HepG2 (cell line): ENCODE results near the gene TRIP4. TPM values are rescaled to one million over a fixed set of nuclear protein-coding genes. Genes with fewer than 3 reads are reported as not detected.

Source experiments
- JARID2 ChIP-seq: sonication (generic); formaldehyde crosslinking; IDR thresholded peaks from 2 replicates; pipeline ENCODE4 v1.8.1; 2023; ENCODE audit warnings: missing genetic modification reagents, inconsistent platforms; ENCODE audit not compliant: insufficient replicate concordance
- MTA1 ChIP-seq: sonication (generic); formaldehyde crosslinking; IDR thresholded peaks from 2 replicates; pipeline ENCODE4 v1.4.0; 2020; ENCODE audit warnings: missing genetic modification reagents, mild to moderate bottlenecking, borderline replicate concordance
- PLRG1 ChIP-seq: fragments of 450-650 bp; conservative IDR thresholded peaks from 2 replicates; pipeline ENCODE4 v1.6.1; 2016
- RARG ChIP-seq: sonication (generic); formaldehyde crosslinking; IDR thresholded peaks from 2 replicates; pipeline ENCODE4 v1.4.0; 2020; ENCODE audit warnings: low read depth, mild to moderate bottlenecking, missing genetic modification reagents
- RFX5 ChIP-seq: IDR thresholded peaks from 2 replicates; pipeline ENCODE4 v1.6.1; 2011; ENCODE audit warnings: low read depth, low read length, improper control_type of control experiment
- SMAD1 ChIP-seq: sonication (generic); formaldehyde crosslinking; IDR thresholded peaks from 2 replicates; pipeline ENCODE4 v1.4.0; 2020; ENCODE audit warnings: missing genetic modification reagents, low read depth, mild to moderate bottlenecking, borderline replicate concordance
- SRF ChIP-seq: IDR thresholded peaks from 2 replicates; pipeline ENCODE4 v1.6.1; 2011; ENCODE audit warnings: mild to moderate bottlenecking, low read depth, low read length, moderate library complexity
- ZNF20 ChIP-seq: sonication (generic); formaldehyde crosslinking; IDR thresholded peaks from 2 replicates; pipeline ENCODE4 v1.4.0; 2020; ENCODE audit warnings: mild to moderate bottlenecking, moderate library complexity, missing genetic modification reagents
- ZNF232 ChIP-seq: sonication (generic); formaldehyde crosslinking; IDR thresholded peaks from 2 replicates; pipeline ENCODE4 v1.4.0; 2020; ENCODE audit warnings: missing genetic modification reagents, borderline replicate concordance
- ZNF446 ChIP-seq: sonication (generic); formaldehyde crosslinking; IDR thresholded peaks from 2 replicates; pipeline ENCODE4 v1.5.0; 2020; ENCODE audit warnings: mild to moderate bottlenecking, missing genetic modification reagents
- polyA plus RNA-seq, 8 experiments: library from polyadenylated mRNA; depleted of rRNA in 3 of 8; stranded (reverse) in 7 of 8; unstranded in 1 of 8; fragments of >200 nt; fragmentation: Illumina TruSeq in 4 of 8; extraction: Trizol in 4 of 8; gene quantifications; 2 replicates each; pipeline versions ENCODE4 v1.2.1 to v1.2.3, GENCODE V29; 2011 to 2016; ENCODE audit warnings: low read depth in 4 of 8, missing spikeins in 1 of 8, mixed read lengths in 1 of 8; ENCODE audit not compliant: insufficient read depth in 1 of 8
- total RNA-seq, 5 experiments: library from RNA; depleted of rRNA; stranded (reverse); fragments of >200 nt; fragmentation: Illumina TruSeq; extraction: Trizol; gene quantifications; 2 replicates each; pipeline ENCODE4 v1.2.3, GENCODE V29; 2016; ENCODE audit warnings: low read depth in 1 of 5
- TF ChIP-seq, protein P1 (sequence below): sonication (generic); formaldehyde crosslinking; IDR thresholded peaks from 2 replicates; pipeline ENCODE4 v1.5.1; 2020; ENCODE audit warnings: missing genetic modification reagents, mild to moderate bottlenecking, borderline replicate concordance
- TF ChIP-seq, protein P2 (sequence below): sonication (generic); formaldehyde crosslinking; IDR thresholded peaks from 2 replicates; pipeline ENCODE4 v1.4.0; 2020; ENCODE audit warnings: mild to moderate bottlenecking, low read depth, missing genetic modification reagents
- TF ChIP-seq, protein P3 (sequence below): sonication (generic); formaldehyde crosslinking; IDR thresholded peaks from 2 replicates; pipeline ENCODE4 v1.4.0; 2020; ENCODE audit warnings: missing genetic modification reagents
- TF ChIP-seq, protein P4 (sequence below): sonication (generic); formaldehyde crosslinking; IDR thresholded peaks from 2 replicates; pipeline ENCODE4 v1.4.0; 2020; ENCODE audit warnings: missing genetic modification reagents, borderline replicate concordance
- TF ChIP-seq, protein P5 (sequence below), 2 experiments: sonication (generic) in 1 of 2; formaldehyde crosslinking in 1 of 2; IDR thresholded peaks; 2 replicates each; pipeline versions ENCODE4 v1.4.0 to v1.6.1; 2016 to 2020; ENCODE audit warnings: borderline replicate concordance in 1 of 2, low read depth in 1 of 2, mild to moderate bottlenecking in 1 of 2, missing genetic modification reagents in 1 of 2

Gene TRIP4
- total and polyA plus RNA-seq, 2 of the 13 experiments (the other 11 are each of a cell fraction or from before 2014, with no cell fraction given) = 7.1 to 11.8 TPM

DNA sequence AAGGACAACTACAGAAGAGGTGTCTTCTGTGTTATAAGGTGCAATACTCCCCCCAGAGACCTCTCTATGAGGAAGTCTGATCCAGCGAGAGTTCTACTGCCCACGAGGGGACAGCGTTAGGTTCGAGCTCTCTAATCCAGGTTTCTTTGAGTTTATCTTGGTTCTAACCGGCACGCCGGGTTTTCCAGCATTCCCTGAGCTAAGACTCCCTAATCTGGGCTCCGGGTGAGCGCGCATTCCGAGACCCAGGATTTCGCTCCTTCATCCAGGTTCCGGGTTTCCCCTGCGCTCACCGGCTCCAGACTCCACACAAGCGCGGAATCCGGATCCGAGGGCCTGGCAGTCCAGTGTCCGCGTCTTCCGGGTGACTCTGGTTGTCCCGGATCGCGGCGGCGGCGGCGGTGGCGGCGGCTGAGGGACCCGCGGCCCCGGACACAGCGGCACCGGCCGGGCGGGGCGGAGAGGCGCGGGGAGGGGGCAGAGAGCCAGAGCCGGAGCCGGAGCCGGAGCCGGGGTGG, 72.6 kb downstream of the TRIP4 start, which contains the start of gene ZNF609 (continued):
- TF ChIP-seq, protein P1, sequence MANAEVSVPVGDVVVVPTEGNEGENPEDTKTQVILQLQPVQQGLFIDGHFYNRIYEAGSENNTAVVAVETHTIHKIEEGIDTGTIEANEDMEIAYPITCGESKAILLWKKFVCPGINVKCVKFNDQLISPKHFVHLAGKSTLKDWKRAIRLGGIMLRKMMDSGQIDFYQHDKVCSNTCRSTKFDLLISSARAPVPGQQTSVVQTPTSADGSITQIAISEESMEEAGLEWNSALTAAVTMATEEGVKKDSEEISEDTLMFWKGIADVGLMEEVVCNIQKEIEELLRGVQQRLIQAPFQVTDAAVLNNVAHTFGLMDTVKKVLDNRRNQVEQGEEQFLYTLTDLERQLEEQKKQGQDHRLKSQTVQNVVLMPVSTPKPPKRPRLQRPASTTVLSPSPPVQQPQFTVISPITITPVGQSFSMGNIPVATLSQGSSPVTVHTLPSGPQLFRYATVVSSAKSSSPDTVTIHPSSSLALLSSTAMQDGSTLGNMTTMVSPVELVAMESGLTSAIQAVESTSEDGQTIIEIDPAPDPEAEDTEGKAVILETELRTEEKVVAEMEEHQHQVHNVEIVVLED = no peak
- 0 out of 2 replicates have a peak, but pooled peaks have one; percentile 29 for TF ChIP-seq ZNF20 (CRISPR knock-in tag)
- TF ChIP-seq RFX5 = peak; percentile 39; the same call in 1 of the 2 replicates
- TF ChIP-seq MTA1 (CRISPR knock-in tag) = peak; percentile 85; the same call in 1 of the 2 replicates
- TF ChIP-seq, protein P2, sequence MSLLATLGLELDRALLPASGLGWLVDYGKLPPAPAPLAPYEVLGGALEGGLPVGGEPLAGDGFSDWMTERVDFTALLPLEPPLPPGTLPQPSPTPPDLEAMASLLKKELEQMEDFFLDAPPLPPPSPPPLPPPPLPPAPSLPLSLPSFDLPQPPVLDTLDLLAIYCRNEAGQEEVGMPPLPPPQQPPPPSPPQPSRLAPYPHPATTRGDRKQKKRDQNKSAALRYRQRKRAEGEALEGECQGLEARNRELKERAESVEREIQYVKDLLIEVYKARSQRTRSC (CRISPR knock-in tag) = no peak
- TF ChIP-seq SRF = no peak
- TF ChIP-seq, protein P3, sequence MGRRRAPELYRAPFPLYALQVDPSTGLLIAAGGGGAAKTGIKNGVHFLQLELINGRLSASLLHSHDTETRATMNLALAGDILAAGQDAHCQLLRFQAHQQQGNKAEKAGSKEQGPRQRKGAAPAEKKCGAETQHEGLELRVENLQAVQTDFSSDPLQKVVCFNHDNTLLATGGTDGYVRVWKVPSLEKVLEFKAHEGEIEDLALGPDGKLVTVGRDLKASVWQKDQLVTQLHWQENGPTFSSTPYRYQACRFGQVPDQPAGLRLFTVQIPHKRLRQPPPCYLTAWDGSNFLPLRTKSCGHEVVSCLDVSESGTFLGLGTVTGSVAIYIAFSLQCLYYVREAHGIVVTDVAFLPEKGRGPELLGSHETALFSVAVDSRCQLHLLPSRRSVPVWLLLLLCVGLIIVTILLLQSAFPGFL = no peak
- TF ChIP-seq, protein P4, sequence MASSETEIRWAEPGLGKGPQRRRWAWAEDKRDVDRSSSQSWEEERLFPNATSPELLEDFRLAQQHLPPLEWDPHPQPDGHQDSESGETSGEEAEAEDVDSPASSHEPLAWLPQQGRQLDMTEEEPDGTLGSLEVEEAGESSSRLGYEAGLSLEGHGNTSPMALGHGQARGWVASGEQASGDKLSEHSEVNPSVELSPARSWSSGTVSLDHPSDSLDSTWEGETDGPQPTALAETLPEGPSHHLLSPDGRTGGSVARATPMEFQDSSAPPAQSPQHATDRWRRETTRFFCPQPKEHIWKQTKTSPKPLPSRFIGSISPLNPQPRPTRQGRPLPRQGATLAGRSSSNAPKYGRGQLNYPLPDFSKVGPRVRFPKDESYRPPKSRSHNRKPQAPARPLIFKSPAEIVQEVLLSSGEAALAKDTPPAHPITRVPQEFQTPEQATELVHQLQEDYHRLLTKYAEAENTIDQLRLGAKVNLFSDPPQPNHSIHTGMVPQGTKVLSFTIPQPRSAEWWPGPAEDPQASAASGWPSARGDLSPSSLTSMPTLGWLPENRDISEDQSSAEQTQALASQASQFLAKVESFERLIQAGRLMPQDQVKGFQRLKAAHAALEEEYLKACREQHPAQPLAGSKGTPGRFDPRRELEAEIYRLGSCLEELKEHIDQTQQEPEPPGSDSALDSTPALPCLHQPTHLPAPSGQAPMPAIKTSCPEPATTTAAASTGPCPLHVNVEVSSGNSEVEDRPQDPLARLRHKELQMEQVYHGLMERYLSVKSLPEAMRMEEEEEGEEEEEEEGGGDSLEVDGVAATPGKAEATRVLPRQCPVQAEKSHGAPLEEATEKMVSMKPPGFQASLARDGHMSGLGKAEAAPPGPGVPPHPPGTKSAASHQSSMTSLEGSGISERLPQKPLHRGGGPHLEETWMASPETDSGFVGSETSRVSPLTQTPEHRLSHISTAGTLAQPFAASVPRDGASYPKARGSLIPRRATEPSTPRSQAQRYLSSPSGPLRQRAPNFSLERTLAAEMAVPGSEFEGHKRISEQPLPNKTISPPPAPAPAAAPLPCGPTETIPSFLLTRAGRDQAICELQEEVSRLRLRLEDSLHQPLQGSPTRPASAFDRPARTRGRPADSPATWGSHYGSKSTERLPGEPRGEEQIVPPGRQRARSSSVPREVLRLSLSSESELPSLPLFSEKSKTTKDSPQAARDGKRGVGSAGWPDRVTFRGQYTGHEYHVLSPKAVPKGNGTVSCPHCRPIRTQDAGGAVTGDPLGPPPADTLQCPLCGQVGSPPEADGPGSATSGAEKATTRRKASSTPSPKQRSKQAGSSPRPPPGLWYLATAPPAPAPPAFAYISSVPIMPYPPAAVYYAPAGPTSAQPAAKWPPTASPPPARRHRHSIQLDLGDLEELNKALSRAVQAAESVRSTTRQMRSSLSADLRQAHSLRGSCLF (CRISPR knock-in tag) = no peak
- peak; percentile 20 for TF ChIP-seq JARID2
- no peak for TF ChIP-seq RARG (CRISPR knock-in tag)
- no peak for TF ChIP-seq ZNF232 (CRISPR knock-in tag)
- TF ChIP-seq, protein P5, sequence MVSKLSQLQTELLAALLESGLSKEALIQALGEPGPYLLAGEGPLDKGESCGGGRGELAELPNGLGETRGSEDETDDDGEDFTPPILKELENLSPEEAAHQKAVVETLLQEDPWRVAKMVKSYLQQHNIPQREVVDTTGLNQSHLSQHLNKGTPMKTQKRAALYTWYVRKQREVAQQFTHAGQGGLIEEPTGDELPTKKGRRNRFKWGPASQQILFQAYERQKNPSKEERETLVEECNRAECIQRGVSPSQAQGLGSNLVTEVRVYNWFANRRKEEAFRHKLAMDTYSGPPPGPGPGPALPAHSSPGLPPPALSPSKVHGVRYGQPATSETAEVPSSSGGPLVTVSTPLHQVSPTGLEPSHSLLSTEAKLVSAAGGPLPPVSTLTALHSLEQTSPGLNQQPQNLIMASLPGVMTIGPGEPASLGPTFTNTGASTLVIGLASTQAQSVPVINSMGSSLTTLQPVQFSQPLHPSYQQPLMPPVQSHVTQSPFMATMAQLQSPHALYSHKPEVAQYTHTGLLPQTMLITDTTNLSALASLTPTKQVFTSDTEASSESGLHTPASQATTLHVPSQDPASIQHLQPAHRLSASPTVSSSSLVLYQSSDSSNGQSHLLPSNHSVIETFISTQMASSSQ (IDR thresholded peaks at IDR 0.05; ENCODE audit: low read depth) = no peak
- TF ChIP-seq, protein P5 (CRISPR knock-in tag; IDR thresholded peaks at IDR 0.05; ENCODE audit: borderline replicate concordance) = peak; percentile 69; the same call in 1 of the 2 replicates
- TF ChIP-seq PLRG1 = no peak
- no peak for TF ChIP-seq SMAD1 (CRISPR knock-in tag)
- no peak for TF ChIP-seq ZNF446
